Transverse colon (tissue), 4 donors: ENCODE data around the gene COX17.
A peak's percentile ranks its signal among the peaks of the same experiment; 100 is the strongest.

Source experiments
- EP300 ChIP-seq: sonication (generic); formaldehyde crosslinking; IDR thresholded peaks from one replicate; pipeline ENCODE4 v1.6.1; 2017; ENCODE audit warnings: antibody characterized with exemption, low read depth
- POLR2A ChIP-seq: fragments of 450-650 bp; IDR thresholded peaks from one replicate; pipeline ENCODE4 v1.6.1; 2016; ENCODE audit warnings: antibody characterized with exemption, mild to moderate bottlenecking, moderate library complexity
- POLR2AphosphoS5 ChIP-seq, 3 donors: sonication (generic); formaldehyde crosslinking; IDR thresholded peaks; one replicate each; pipeline ENCODE4 v1.6.1; 2016; ENCODE audit warnings: antibody characterized with exemption in 3 of 3
- TF ChIP-seq, protein P1 (sequence below), 5 experiments: fragments of 200-600 bp in 3 of 5; fragments of 450-650 bp in 2 of 5; sonication (generic) in 3 of 5; IDR thresholded peaks; 1 replicate in 2 of 5; 2 replicates in 3 of 5; pipeline ENCODE4 v1.5.1; 2016 to 2017; ENCODE audit warnings: antibody characterized with exemption in 5 of 5, inconsistent platforms in 3 of 5, mild to moderate bottlenecking in 2 of 5, moderate library complexity in 1 of 5

DNA sequence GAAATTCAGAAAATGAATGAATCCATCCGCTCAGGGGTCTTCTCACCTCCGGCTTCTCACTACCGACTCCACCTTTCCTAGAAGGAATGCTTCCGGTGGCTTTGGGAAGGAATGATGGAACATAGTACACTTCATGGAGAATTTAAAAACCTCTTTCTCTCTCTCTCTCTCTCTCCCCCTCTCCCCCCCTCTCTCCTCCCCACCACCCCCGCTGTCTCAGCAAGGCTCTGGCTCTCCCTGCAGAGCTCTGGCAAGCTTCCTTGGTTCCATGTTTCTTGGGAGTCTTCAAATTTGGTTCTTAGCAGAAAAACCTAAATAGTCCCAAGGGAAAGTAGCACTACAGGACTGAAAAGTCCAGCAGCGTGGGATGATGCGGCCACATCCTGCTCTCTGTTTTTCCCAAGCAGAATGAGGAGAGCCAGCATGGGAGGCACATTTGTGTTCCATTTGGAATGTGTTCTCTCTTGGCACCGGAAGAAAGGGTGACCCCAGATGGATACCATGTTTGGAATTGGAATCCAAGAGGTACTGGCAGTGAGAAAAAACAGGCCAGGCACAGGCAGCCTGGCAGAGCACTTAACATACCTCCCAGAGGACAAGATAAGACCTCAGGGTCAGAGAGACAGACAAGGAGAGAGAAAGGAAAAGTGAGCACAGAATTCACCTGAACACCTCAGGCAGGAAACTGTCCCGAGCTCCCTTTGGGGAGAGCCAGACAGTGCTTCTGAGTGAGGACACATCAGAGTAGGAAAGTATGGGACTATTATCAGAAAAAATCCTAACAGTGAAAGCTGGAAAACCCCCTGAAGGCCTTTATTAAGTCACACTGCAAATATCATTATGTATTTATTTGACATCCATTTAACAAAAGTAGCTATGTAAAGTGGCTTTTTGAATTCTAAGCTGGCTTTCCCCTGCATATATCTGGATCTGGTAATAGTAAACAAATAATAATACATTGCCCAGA is 16.4 kb downstream of the COX17 start, which contains the start of gene POPDC2:
- TF ChIP-seq, protein P1, sequence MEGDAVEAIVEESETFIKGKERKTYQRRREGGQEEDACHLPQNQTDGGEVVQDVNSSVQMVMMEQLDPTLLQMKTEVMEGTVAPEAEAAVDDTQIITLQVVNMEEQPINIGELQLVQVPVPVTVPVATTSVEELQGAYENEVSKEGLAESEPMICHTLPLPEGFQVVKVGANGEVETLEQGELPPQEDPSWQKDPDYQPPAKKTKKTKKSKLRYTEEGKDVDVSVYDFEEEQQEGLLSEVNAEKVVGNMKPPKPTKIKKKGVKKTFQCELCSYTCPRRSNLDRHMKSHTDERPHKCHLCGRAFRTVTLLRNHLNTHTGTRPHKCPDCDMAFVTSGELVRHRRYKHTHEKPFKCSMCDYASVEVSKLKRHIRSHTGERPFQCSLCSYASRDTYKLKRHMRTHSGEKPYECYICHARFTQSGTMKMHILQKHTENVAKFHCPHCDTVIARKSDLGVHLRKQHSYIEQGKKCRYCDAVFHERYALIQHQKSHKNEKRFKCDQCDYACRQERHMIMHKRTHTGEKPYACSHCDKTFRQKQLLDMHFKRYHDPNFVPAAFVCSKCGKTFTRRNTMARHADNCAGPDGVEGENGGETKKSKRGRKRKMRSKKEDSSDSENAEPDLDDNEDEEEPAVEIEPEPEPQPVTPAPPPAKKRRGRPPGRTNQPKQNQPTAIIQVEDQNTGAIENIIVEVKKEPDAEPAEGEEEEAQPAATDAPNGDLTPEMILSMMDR (IDR thresholded peaks at IDR 0.05): no peak
- TF ChIP-seq POLR2AphosphoS5 (IDR thresholded peaks at IDR 0.05): peak; percentile 41 to 81 (median 63)
- TF ChIP-seq POLR2A: peak; percentile 28
- TF ChIP-seq EP300: no peak
